GM12878 (cell line): Measurements from ENCODE around the gene STX16. TPM values are rescaled to one million over a fixed set of nuclear protein-coding genes. Genes with fewer than 3 reads are reported as not detected.

Experiments used
- ATAC-seq: fragments of 200-7000 bp; cut with Tn5 transposase; 3 replicates; pipeline ENCODE4 v1.9.1; 2020; ENCODE audit warnings: mild to moderate bottlenecking, moderate library complexity
- BruUV-seq: library from RNA; stranded (reverse); fragments of 400-500 nt; replicated peaks from 2 replicates; lab custom pipeline; 2021; lab: Mats Ljungman, UMichigan
- CTCF ChIA-PET: fragments of 300-600 bp; sonication (Branson Sonifier 250); formaldehyde crosslinking; extraction: SDS; loops from one replicate; lab custom pipeline; 2021; ENCODE audit warnings: inconsistent platforms; lab: Yijun Ruan, JAX
- POLR2A ChIA-PET: fragments of 350-600 bp; formaldehyde crosslinking; extraction: SDS; loops from one replicate; lab custom pipeline; 2021; ENCODE audit warnings: inconsistent platforms; lab: Charles Lee
- RAD21 ChIA-PET: fragments of 300-600 bp; sonication (Branson Sonifier 250); formaldehyde crosslinking; loops from one replicate; lab custom pipeline; 2023; ENCODE audit warnings: antibody characterized with exemption; ENCODE audit not compliant: unreplicated experiment; lab: Charles Lee
- SMC1A ChIA-PET: fragments of 300-600 bp; sonication (Branson Sonifier 250); formaldehyde crosslinking; loops from one replicate; lab custom pipeline; 2023; ENCODE audit not compliant: unreplicated experiment, uncharacterized antibody; lab: Charles Lee
- DNase-seq: peaks from one replicate; pipeline ENCODE4 v3.0.0-alpha.2; 2011; ENCODE audit warnings: low read depth, low spot score
- FAIRE-seq: peaks from 3 replicates; lab custom pipeline; 2011; peaks lifted over from hg19 to GRCh38; lab: Jason Lieb, UNC
- H2AFZ ChIP-seq: 2 replicates; pipeline ENCODE4 v1.6.0; 2011; ENCODE audit warnings: low read depth, low read length, control low read depth; ENCODE audit not compliant: control insufficient read depth
- H3K27ac ChIP-seq: 2 replicates; pipeline ENCODE4 v1.5.1; 2011; ENCODE audit warnings: control low read depth; ENCODE audit not compliant: control insufficient read depth, insufficient read depth
- H3K27me3 ChIP-seq, 2 experiments: replicated peaks in 1 of 2; 2 replicates each; pipeline versions ENCODE4 v1.6.0 to v1.6.1; 2011; ENCODE audit warnings: low read length in 1 of 2; ENCODE audit not compliant: control insufficient read depth in 2 of 2, insufficient read depth in 2 of 2
- H3K36me3 ChIP-seq, 2 experiments: 2 replicates each; pipeline ENCODE4 v1.5.1; 2011; ENCODE audit warnings: low read length in 1 of 2; ENCODE audit not compliant: control insufficient read depth in 2 of 2, insufficient read depth in 2 of 2
- H3K4me1 ChIP-seq: 2 replicates; pipeline ENCODE4 v1.6.1; 2011; ENCODE audit warnings: mild to moderate bottlenecking, low read length, moderate library complexity, mixed read lengths; ENCODE audit not compliant: control insufficient read depth, insufficient read depth
- H3K4me2 ChIP-seq: 2 replicates; pipeline ENCODE4 v1.6.0; 2011; ENCODE audit warnings: control low read depth; ENCODE audit not compliant: control insufficient read depth, insufficient read depth
- H3K4me3 ChIP-seq: fragments of 200-600 bp; sonication (generic); 2 replicates; pipeline ENCODE4 v1.5.1; 2016
- H3K79me2 ChIP-seq: 2 replicates; pipeline ENCODE4 v1.6.0; 2011; ENCODE audit warnings: low read length; ENCODE audit not compliant: control insufficient read depth, insufficient read depth
- H3K9ac ChIP-seq: 2 replicates; pipeline ENCODE4 v1.8.0; 2011; ENCODE audit warnings: low read length, control low read depth, mixed read lengths; ENCODE audit not compliant: control insufficient read depth, insufficient read depth
- H3K9me3 ChIP-seq: replicated peaks from 3 replicates; pipeline ENCODE4 v1.5.1; 2011; ENCODE audit warnings: mild to moderate bottlenecking, low read length; ENCODE audit not compliant: control insufficient read depth, insufficient read depth
- H4K20me1 ChIP-seq: 2 replicates; pipeline ENCODE4 v1.6.0; 2011; ENCODE audit not compliant: control insufficient read depth, insufficient read depth
- CBX3 ChIP-seq: fragments of 200-600 bp; sonication (generic); IDR thresholded peaks from 2 replicates; pipeline ENCODE4 v1.6.1; 2016; ENCODE audit warnings: low read depth, borderline replicate concordance
- EGR1 ChIP-seq, 2 experiments: IDR thresholded peaks; 1 replicate in 1 of 2; 2 replicates in 1 of 2; pipeline ENCODE4 v1.6.1; 2011 to 2012; ENCODE audit warnings: low read depth in 2 of 2, low read length in 2 of 2, borderline replicate concordance in 1 of 2, mild to moderate bottlenecking in 1 of 2, moderate library complexity in 1 of 2
- GABPA ChIP-seq: IDR thresholded peaks from 2 replicates; pipeline ENCODE4 v1.6.1; 2014; ENCODE audit warnings: antibody characterized with exemption, low read depth, mild to moderate bottlenecking, inconsistent platforms
- MEF2A ChIP-seq: IDR thresholded peaks from 2 replicates; pipeline ENCODE4 v1.6.1; 2011; ENCODE audit warnings: low read depth, mild to moderate bottlenecking, low read length, moderate library complexity; ENCODE audit not compliant: insufficient read depth
- MEF2B ChIP-seq: fragments of 450-650 bp; IDR thresholded peaks from 2 replicates; pipeline ENCODE4 v1.6.1; 2018; ENCODE audit warnings: mild to moderate bottlenecking, moderate library complexity; ENCODE audit not compliant: partially characterized antibody, poor library complexity, severe bottlenecking
- NR2C2 ChIP-seq: IDR thresholded peaks from 2 replicates; pipeline ENCODE4 v1.6.1; 2011; ENCODE audit warnings: borderline replicate concordance, low read depth; ENCODE audit not compliant: control insufficient read depth, insufficient read length
- POLR2AphosphoS2 ChIP-seq: IDR thresholded peaks from 2 replicates; pipeline ENCODE4 v1.6.1; 2011; ENCODE audit warnings: low read depth, mild to moderate bottlenecking, low read length, improper control_type of control experiment, moderate library complexity
- SREBF1 ChIP-seq: IDR thresholded peaks from 2 replicates; pipeline ENCODE4 v1.6.1; 2012; ENCODE audit warnings: mild to moderate bottlenecking, low read length
- SRF ChIP-seq, 2 experiments: IDR thresholded peaks; 2 replicates each; pipeline ENCODE4 v1.6.1; 2011; ENCODE audit warnings: low read depth in 2 of 2, low read length in 2 of 2, mild to moderate bottlenecking in 1 of 2, moderate library complexity in 1 of 2
- TBL1XR1 ChIP-seq: IDR thresholded peaks from 2 replicates; pipeline ENCODE4 v1.6.1; 2012; ENCODE audit warnings: low read depth, low read length, improper control_type of control experiment
- YY1 ChIP-seq: IDR thresholded peaks from 2 replicates; pipeline ENCODE4 v1.6.1; 2011; ENCODE audit warnings: low read depth, mild to moderate bottlenecking, low read length
- ZBED1 ChIP-seq: IDR thresholded peaks from 2 replicates; pipeline ENCODE4 v1.6.1; 2016; ENCODE audit warnings: borderline replicate concordance
- ZSCAN29 ChIP-seq: fragments of 450-650 bp; IDR thresholded peaks from 2 replicates; pipeline ENCODE4 v1.6.1; 2017; ENCODE audit warnings: mild to moderate bottlenecking, moderate library complexity
- WGBS: methylation state at CpG from one replicate; pipeline ENCODE4 v1.1.6; 2016; ENCODE audit warnings: low lambda C conversion rate; ENCODE audit not compliant: insufficient replicate concordance, insufficient coverage; ENCODE audit errors: missing lambda C conversion rate; 5-methylcytosine and 5-hydroxymethylcytosine counted together
- in situ Hi-C: fragments of 300-500 bp; cut with MboI; formaldehyde crosslinking; loops from 9 replicates; pipeline ENCODE4 v1.14.3; 2018; ENCODE audit warnings: mixed read lengths
- intact Hi-C: fragments of 100-400 bp; cut with micrococcal nuclease; formaldehyde crosslinking; loops from one replicate; pipeline ENCODE4 v1.14.2; 2022; ENCODE audit not compliant: unreplicated experiment
- polyA plus RNA-seq, 11 experiments: library from polyadenylated mRNA; depleted of rRNA in 4 of 11; unstranded in 6 of 11; stranded (reverse) in 5 of 11; fragments of >200 nt; fragmentation: Nextera tagmentation in 4 of 11; fragmentation: Illumina TruSeq in 1 of 11; extraction: Ambion mirVana in 4 of 11; extraction: Trizol in 1 of 11; gene quantifications; 1 replicate in 1 of 11; 2 replicates in 10 of 11; pipeline versions ENCODE4 v1.2.1 to v1.2.3, GENCODE V29; 2011 to 2016; ENCODE audit warnings: inconsistent platforms in 2 of 11, missing spikeins in 2 of 11, low read depth in 1 of 11
- total RNA-seq, 4 experiments: library from RNA; depleted of rRNA in 3 of 4; stranded (reverse); fragments of >200 nt in 3 of 4; fragmentation: Illumina TruSeq in 1 of 4; extraction: Trizol in 1 of 4; gene quantifications; 2 replicates each; pipeline versions ENCODE4 v1.2.1 to v1.2.3, GENCODE V29; 2013 to 2021
- TF ChIP-seq, protein P1 (sequence below): IDR thresholded peaks from 2 replicates; pipeline ENCODE4 v1.6.1; 2012; ENCODE audit warnings: low read depth, low read length, improper control_type of control experiment

The STX16 gene
- total and polyA plus RNA-seq, 10 of the 15 experiments (the other 5 are each of a cell fraction or from before 2014, with no cell fraction given): 6.3 to 68.4 (median 35.8) TPM

DNA sequence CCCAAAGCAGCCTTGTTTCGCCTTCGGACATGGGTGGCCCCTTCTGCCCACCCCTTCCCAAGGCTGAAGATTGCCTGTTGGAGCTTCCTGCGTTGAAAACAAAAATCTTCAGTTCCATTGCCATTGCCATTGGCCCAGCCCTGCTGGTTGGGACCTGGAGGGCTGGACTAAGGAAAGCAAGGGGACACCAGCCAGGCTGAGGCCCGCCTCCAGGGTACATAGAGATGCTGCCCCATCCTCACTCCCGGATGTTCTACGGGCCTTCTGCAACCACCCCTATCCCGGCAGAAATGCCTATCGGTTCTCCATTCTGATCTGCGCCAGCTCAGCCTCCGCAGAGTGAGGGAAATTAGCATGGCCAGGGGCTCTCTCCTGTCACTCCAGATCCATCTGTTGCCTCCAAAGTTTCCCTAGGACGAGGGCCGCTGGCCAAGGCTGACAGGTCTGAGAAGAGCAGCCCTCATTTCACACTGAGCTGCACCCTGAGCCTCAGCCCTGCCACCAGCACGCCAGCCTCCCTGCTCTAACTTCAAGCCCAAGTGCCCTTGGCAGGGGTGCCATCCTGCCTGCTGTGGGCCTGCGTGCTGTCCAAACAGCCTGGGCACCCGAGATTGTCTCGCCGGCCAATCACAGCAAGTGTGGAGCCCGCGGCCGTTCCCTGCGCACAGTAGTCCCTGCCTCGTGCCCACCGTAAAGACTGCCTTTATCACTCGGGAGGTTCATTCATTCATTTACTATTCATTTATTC lies 13.4 kb upstream of the STX16 start (continued):
- TF ChIP-seq, protein P1, sequence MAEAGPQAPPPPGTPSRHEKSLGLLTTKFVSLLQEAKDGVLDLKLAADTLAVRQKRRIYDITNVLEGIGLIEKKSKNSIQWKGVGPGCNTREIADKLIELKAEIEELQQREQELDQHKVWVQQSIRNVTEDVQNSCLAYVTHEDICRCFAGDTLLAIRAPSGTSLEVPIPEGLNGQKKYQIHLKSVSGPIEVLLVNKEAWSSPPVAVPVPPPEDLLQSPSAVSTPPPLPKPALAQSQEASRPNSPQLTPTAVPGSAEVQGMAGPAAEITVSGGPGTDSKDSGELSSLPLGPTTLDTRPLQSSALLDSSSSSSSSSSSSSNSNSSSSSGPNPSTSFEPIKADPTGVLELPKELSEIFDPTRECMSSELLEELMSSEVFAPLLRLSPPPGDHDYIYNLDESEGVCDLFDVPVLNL: no peak
- TF ChIP-seq, all 136 proteins: peak for 0

DNA sequence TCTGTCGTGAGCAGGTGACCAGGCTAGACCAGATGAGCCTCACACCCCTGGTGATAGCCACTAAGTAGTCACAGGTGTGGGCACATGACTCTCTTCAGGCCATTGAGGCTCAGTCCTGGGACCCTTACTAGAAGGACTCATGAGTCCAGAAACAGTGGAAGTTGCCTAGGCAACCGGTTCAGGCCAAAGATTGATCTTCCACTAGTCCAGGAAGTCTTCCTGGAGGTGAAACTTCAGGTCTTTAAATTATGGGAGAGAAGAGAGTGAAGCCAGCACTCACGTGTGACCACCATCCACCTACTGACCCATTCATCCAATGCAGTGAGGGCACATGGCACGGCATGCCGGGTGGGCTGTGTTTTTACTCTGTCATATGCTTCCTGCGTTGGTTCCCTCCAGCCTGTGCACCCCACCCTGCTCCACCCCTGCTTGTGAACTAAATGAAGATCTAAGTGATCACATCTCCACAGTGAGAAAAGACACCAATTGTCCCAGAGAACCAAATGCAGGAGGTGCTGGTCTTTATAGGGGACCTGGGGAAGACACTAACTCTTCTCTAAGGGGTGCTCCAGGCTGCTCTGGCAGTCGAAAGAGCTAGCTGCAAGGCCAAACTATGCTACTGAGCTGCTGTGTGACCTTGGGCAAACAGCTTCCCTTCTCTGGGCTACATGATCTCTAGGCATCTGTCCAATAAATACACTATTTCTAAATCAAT lies 12.5 kb upstream of the STX16 start:
- H3K4me3 ChIP-seq: no peak overlapping the region
- no peaks in the 10 kb centered on the region for H4K20me1 ChIP-seq
- H3K79me2 ChIP-seq: no peaks in the 10 kb centered on the region
- no peak overlapping the region for H3K4me2 ChIP-seq
- CTCF ChIA-PET: interaction anchor here (1.1 kb wide), 1 partner anchor 9 kb away, joined by 4 read pairs; no protein-coding TSS in a partner anchor
- intact Hi-C loops: no loop called here
- FAIRE-seq (no peak), ATAC-seq (no peak), DNase-seq (no peak)
- POLR2A ChIA-PET: no interaction called here
- no peak overlapping the region for H2AFZ ChIP-seq
- WGBS: 43% methylated on average over 7 of the region's 7 CpGs
- in situ Hi-C loops: loop anchor here (25.0 kb wide), 1 partner anchor 176 kb away; no protein-coding TSS in a partner anchor
- no peaks in the 10 kb centered on the region for H3K9me3 ChIP-seq
- no TSS peak for BruUV-seq
- no peak overlapping the region for H3K27ac ChIP-seq
- TF ChIP-seq TBL1XR1: no peak
- TF ChIP-seq GABPA: no peak
- TF ChIP-seq YY1: no peak
- TF ChIP-seq SREBF1: no peak
- TF ChIP-seq SRF (IDR thresholded peaks at IDR 0.05; ENCODE audit: low read depth in 2 of 2, low read length in 2 of 2): no peak
- TF ChIP-seq CBX3: no peak
- TF ChIP-seq ZSCAN29: no peak
- no peak for TF ChIP-seq EGR1 (IDR thresholded peaks at IDR 0.05; ENCODE audit: borderline replicate concordance in 1 of 2, low read depth in 2 of 2, low read length in 2 of 2)
- no peak for TF ChIP-seq POLR2AphosphoS2
- no peak for TF ChIP-seq NR2C2
- no peak for TF ChIP-seq MEF2A
- TF ChIP-seq MEF2B: no peak
- TF ChIP-seq ZBED1: no peak
- no peaks in the 10 kb centered on the region; a peak in 2 of 4 replicates for H3K27me3 ChIP-seq
- H3K9ac ChIP-seq: no peak overlapping the region
- RAD21 ChIA-PET: no interaction called here
- SMC1A ChIA-PET: no interaction called here
- H3K4me1 ChIP-seq: peaks cover 8% of the 10 kb centered on the region
- no peaks in the 10 kb centered on the region for H3K36me3 ChIP-seq
